Stomach smooth muscle (tissue), 2 donors: ENCODE results near the gene CSTB.
A peak's percentile ranks its signal among the peaks of the same experiment; 100 is the strongest.

Experiments used
- H3K27ac ChIP-seq: one replicate; pipeline ENCODE4 v1.7.0; 2013; ENCODE audit warnings: mild to moderate bottlenecking, low read length, inconsistent platforms
- H3K27me3 ChIP-seq, 2 donors: one replicate each; pipeline ENCODE4 v1.7.0; 2013; ENCODE audit warnings: low read length in 2 of 2; ENCODE audit not compliant: insufficient read depth in 2 of 2, control insufficient read depth in 1 of 2
- H3K36me3 ChIP-seq, 2 donors: one replicate each; pipeline ENCODE4 v1.7.0; 2013; ENCODE audit warnings: low read length in 2 of 2; ENCODE audit not compliant: control insufficient read depth in 2 of 2, insufficient read depth in 2 of 2
- H3K4me1 ChIP-seq: one replicate; pipeline ENCODE4 v1.7.0; 2013; ENCODE audit warnings: low read length; ENCODE audit not compliant: control insufficient read depth, insufficient read depth
- H3K4me3 ChIP-seq, 2 donors: one replicate each; pipeline ENCODE4 v1.7.0; 2013; ENCODE audit warnings: low read length in 2 of 2
- H3K9ac ChIP-seq, 2 donors: one replicate each; pipeline ENCODE4 v1.7.0; 2013; ENCODE audit warnings: low read length in 2 of 2, mild to moderate bottlenecking in 1 of 2
- H3K9me3 ChIP-seq, 2 donors: one replicate each; pipeline ENCODE4 v1.7.0; 2013; ENCODE audit warnings: low read length in 2 of 2; ENCODE audit not compliant: control insufficient read depth in 2 of 2
- donor health status: healthy.
- donor health status: Pancreatic carcinoma.

Gene CSTB

DNA sequence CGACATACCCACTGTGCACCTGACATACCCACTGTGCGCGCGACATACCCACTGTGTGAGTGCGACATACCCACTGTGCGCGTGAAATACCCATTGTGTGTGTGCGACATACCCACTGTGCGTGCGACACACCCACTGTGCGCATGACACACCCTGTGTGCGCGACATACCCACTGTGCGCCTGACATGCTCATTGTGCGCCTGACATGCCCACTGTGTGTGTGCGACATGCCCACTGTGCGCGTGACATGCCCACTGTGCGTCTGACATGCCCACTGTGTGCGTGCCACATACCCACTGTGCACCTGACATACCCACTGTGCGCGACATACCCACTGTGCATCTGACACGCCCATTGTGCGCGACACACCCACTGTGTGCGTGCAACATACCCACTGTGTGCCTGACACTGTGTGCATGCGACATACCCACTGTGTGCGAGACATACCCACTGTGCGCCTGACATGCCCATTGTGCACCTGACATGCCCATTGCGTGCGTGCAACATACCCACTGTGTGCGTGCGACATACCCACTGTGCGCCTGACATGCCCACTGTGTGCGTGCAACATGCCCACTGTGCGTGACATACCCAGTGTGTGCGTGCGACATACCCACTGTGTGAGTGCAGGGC is 10.8 kb upstream of the CSTB start:
- Histone ChIP-seq H3K4me1 (peaks cover 15% of the 10 kb centered on the region), H3K9me3 (no peaks in the 10 kb centered on the region), H3K4me3 (no peak overlapping the region), H3K27ac (no peak overlapping the region), H3K36me3 (peaks cover 2 to 3% of the 10 kb centered on the region in 2 donors), H3K9ac (no peak overlapping the region), H3K27me3 (no peaks in the 10 kb centered on the region)

- Histone ChIP-seq H3K36me3 (no peaks in the 10 kb centered on the region), H3K9me3 (no peaks in the 10 kb centered on the region), H3K27ac (no peak overlapping the region), H3K27me3 (no peaks in the 10 kb centered on the region), H3K4me1 (peaks cover 15% of the 10 kb centered on the region), H3K9ac (no peak overlapping the region), H3K4me3 (no peak overlapping the region)
These were observed 10.2 kb upstream of the CSTB start for GRCh38 chr21:43786300-43786806.

DNA sequence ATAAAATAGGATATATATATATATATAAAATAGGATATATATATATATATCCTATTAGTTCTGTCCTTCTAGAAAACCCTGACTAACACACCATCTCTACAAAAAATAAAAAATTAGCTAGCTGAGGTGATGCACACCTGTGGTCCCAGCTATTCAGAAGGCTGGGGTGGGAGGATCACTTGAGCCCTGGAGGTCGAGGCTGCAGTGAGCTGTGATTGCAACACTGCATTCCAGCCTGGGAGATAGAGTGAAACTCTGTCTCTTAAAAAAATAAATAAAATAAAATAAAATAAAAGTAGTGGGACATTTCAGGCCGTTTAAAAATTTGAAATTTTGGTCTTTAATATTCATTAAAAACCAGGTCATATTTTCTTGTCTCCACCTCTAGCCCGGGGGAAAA is 9.0 kb upstream of the CSTB start:
- peaks cover 7% of the 10 kb centered on the region for H3K4me1 ChIP-seq
- H3K36me3 ChIP-seq: no peaks in the 10 kb centered on the region
- no peaks in the 10 kb centered on the region for H3K27me3 ChIP-seq
- no peak overlapping the region for H3K9ac ChIP-seq
- H3K27ac ChIP-seq: no peak overlapping the region
- no peak overlapping the region for H3K4me3 ChIP-seq
- H3K9me3 ChIP-seq: no peaks in the 10 kb centered on the region

DNA sequence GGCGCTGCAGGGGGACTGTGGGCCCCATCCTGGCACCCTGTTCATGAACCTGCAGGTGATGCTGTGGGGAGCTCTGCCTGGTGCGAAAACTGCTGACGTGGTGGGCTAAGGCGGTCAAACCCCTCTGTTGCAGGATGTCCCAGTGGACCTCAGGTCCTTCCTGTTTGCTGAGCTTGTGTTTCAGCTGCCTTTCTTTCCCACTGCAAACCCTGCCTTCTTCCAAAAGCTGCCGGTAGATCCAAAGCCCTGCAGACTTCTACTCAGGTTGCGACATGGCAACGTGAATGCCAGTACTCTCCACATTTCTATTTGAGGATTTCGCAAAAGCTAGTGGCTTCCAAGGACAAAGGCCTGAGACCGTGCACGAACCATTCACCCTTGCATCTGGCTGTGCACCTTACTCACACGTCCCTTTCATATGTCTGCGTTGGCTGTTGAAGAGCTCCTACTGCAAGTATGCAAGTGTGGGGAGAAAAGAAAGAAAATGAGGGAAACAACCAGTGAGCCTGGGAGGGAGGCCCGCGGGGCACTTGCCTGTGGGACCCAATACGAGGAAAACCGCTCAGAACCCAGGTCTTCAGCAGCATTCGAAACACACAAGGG is 7.1 kb upstream of the CSTB start:
- no peaks in the 10 kb centered on the region for H3K36me3 ChIP-seq
- no peak overlapping the region for H3K4me3 ChIP-seq
- H3K27ac ChIP-seq: no peak overlapping the region
- no peaks in the 10 kb centered on the region for H3K4me1 ChIP-seq
- no peak overlapping the region for H3K9ac ChIP-seq
- H3K9me3 ChIP-seq: no peaks in the 10 kb centered on the region
- no peaks in the 10 kb centered on the region for H3K27me3 ChIP-seq

DNA sequence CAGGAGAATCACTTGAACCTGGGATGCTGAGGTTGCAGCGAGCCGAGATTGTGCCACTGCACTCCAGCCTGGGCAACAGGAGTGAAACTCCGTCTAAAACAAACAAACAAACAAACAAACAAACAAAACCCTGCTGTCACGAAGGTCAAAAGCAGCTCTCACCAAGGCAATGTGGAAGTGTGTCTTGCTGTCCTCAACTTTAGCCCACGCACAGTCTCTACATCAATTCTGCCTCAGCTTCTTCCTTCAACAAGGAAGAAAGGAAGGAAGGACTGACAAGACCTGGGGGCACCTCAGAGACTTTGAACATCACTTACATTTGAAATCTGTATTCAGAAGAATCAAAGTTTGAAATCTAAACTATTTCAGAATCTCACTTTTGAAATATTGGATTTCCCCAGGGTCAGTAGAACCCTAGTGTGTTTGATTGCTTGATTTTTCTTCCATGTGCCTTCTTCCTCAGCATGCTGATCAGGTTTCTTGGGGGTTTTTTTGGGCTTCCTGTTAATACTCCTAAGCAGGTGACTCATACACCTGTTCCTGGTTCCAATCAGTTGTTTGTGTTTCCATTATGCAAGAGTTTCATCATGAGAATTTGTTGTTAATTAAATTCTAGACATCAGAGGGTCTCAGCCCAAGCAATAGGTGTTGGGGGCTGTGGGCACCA is 6.5 kb upstream of the CSTB start:
- Histone ChIP-seq H3K9me3 (no peaks in the 10 kb centered on the region), H3K9ac (no peak overlapping the region), H3K4me1 (no peaks in the 10 kb centered on the region), H3K27me3 (no peaks in the 10 kb centered on the region), H3K27ac (no peak overlapping the region), H3K36me3 (no peaks in the 10 kb centered on the region), H3K4me3 (no peak overlapping the region)

DNA sequence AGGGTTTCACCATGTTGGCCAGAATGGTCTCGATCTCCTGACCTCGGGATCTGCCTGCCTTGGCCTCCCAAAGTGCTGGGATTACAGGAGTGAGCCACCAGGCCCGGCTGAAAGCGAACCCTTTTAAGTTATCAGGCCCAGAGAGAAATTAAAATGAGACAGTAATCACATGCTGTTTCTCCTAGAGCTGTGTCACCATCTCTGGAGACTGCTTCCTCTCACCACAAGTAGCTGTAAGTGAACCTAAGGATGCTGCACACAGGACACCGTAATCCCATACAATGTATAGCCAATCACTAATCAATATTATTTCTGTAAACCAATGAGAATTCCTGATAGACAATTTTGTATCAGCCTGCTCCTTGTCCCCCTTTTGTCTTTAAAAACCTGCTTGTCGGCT is 5.7 kb upstream of the CSTB start:
- no peaks in the 10 kb centered on the region for H3K27me3 ChIP-seq
- H3K9me3 ChIP-seq: no peaks in the 10 kb centered on the region
- H3K36me3 ChIP-seq: no peaks in the 10 kb centered on the region
- H3K4me1 ChIP-seq: no peaks in the 10 kb centered on the region
- no peak overlapping the region for H3K9ac ChIP-seq
- H3K4me3 ChIP-seq: no peak overlapping the region
- H3K27ac ChIP-seq: no peak overlapping the region

DNA sequence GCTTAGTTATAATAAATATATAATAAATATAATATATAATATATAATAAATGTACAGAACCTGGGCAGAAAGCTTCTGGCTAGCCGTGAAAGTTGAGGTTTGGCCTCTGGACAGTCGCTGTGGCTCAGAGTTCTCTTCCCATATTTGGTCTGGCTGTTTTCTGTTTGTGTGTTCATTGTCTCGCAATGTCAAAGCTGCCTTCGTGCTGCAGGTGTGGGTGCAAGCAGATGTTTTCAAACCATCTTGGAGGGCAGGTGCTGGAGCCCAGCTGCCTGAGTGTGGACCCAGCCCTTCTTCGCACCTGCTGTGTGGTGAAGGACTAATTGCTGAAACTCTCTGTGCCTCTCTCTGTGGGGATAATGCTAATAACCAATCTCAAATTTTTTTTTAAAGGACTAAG is 3.6 kb upstream of the CSTB start:
- Histone ChIP-seq H3K27me3 (no peaks in the 10 kb centered on the region), H3K9ac (no peak overlapping the region), H3K36me3 (no peaks in the 10 kb centered on the region), H3K9me3 (no peaks in the 10 kb centered on the region), H3K4me3 (no peak overlapping the region), H3K4me1 (peaks cover 11% of the 10 kb centered on the region), H3K27ac (no peak overlapping the region)

GRCh38 chr21:43778469-43779335 is 2.6 kb upstream of the CSTB start:
- Histone ChIP-seq H3K4me1 (peaks cover 15% of the 10 kb centered on the region), H3K9me3 (no peaks in the 10 kb centered on the region), H3K36me3 (peaks cover 5 to 9% of the 10 kb centered on the region in 2 donors), H3K4me3 (no peak overlapping the region), H3K27ac (no peak overlapping the region), H3K9ac (no peak overlapping the region), H3K27me3 (no peaks in the 10 kb centered on the region)

- Histone ChIP-seq H3K4me3 (no peak overlapping the region), H3K27me3 (no peaks in the 10 kb centered on the region), H3K9ac (no peak overlapping the region), H3K4me1 (peaks cover 15% of the 10 kb centered on the region), H3K36me3 (peaks cover 12 to 16% of the 10 kb centered on the region in 2 donors), H3K27ac (no peak overlapping the region), H3K9me3 (no peaks in the 10 kb centered on the region)
These were observed 1.8 kb upstream of the CSTB start for GRCh38 chr21:43777953-43778352.

GRCh38 chr21:43775190-43775589 is 918 bp downstream of the CSTB start:
- H3K27ac ChIP-seq: peak overlapping the region; percentile 58

More at GRCh38 chr21:43775190-43775589, 918 bp downstream of the CSTB start:
- no peaks in the 10 kb centered on the region for H3K9me3 ChIP-seq
- H3K36me3 ChIP-seq: peaks cover 12 to 17% of the 10 kb centered on the region in 2 donors
- H3K4me1 ChIP-seq: peaks cover 15% of the 10 kb centered on the region
- peak overlapping the region; percentile 46 to 82 for H3K9ac ChIP-seq
- H3K4me3 ChIP-seq: peak overlapping the region; percentile 64 to 87
- no peaks in the 10 kb centered on the region for H3K27me3 ChIP-seq
